ENCODE measurements around the gene PCNA. TPM values are rescaled to one million over a fixed set of nuclear protein-coding genes. Genes with fewer than 3 reads are reported as not detected.

Gene PCNA
- total RNA-seq, 1 donor from 2014 or later: 323 TPM

- Mint-ChIP-seq H3K4me3 (no peak overlapping the region), H3K36me3 (peaks cover 1% of the 10 kb centered on the region), H3K4me1 (peaks cover 11% of the 10 kb centered on the region), H3K9me3 (no peaks in the 10 kb centered on the region), H3K27me3 (ENCODE audit: insufficient read depth, low read depth) (peaks cover 5% of the 10 kb centered on the region), H3K27ac (no peak overlapping the region)
- Histone ChIP-seq H2AFZ (replicated peaks) (no peak overlapping the region), H3K79me2 (ENCODE audit: low read depth) (peaks cover 99% of the 10 kb centered on the region), H3K9me3 (ENCODE audit: low read depth) (no peaks in the 10 kb centered on the region), H3F3A (ENCODE audit: low read depth) (no peaks in the 10 kb centered on the region), H4K20me1 (ENCODE audit: low read depth) (peaks cover 66% of the 10 kb centered on the region), H3K27me3 (no peaks in the 10 kb centered on the region), H3K36me3 (no peaks in the 10 kb centered on the region), H3K4me2 (no peak overlapping the region), H3K9ac (no peak overlapping the region), H3K4me1 (peaks cover 14% of the 10 kb centered on the region), H3K4me3 (no peak overlapping the region), H3K27ac (no peak overlapping the region)
- TF ChIP-seq CTCF (IDR thresholded peaks at IDR 0.05): no peak
- TF ChIP-seq EZH2 (IDR thresholded peaks at IDR 0.05): no peak
- no peak for TF ChIP-seq EZH2phosphoT487 (IDR thresholded peaks at IDR 0.05)
- DNase-seq (ENCODE audit: low spot score): no peak
Measured at GRCh38 chr20:5140195-5140594, 20.4 kb upstream of the PCNA start.

- Mint-ChIP-seq H3K27me3 (ENCODE audit: insufficient read depth, low read depth) (peaks cover 2% of the 10 kb centered on the region), H3K27ac (peak overlapping the region; percentile 12), H3K36me3 (peaks cover 1% of the 10 kb centered on the region), H3K4me3 (no peak overlapping the region), H3K9me3 (no peaks in the 10 kb centered on the region), H3K4me1 (peaks cover 13% of the 10 kb centered on the region)
- no peak overlapping the region for H3K4me3 ChIP-seq
- no peaks in the 10 kb centered on the region for H3F3A ChIP-seq (ENCODE audit: low read depth)
- H3K9me3 ChIP-seq (ENCODE audit: low read depth): no peaks in the 10 kb centered on the region
- no peak overlapping the region for H2AFZ ChIP-seq (replicated peaks)
- peak overlapping the region; percentile 47 for H3K4me2 ChIP-seq
- DNase-seq (ENCODE audit: low spot score): peak; percentile 18
- H3K9ac ChIP-seq: no peak overlapping the region
- no peaks in the 10 kb centered on the region for H3K27me3 ChIP-seq
- no peak for TF ChIP-seq CTCF (IDR thresholded peaks at IDR 0.05)
- peaks cover 100% of the 10 kb centered on the region for H3K79me2 ChIP-seq (ENCODE audit: low read depth)
- H3K36me3 ChIP-seq: no peaks in the 10 kb centered on the region
- H4K20me1 ChIP-seq (ENCODE audit: low read depth): peaks cover 56% of the 10 kb centered on the region
- H3K27ac ChIP-seq: no peak overlapping the region
- peaks cover 14% of the 10 kb centered on the region for H3K4me1 ChIP-seq
Measured at GRCh38 chr20:5136096-5136495, 16.3 kb upstream of the PCNA start.

DNA sequence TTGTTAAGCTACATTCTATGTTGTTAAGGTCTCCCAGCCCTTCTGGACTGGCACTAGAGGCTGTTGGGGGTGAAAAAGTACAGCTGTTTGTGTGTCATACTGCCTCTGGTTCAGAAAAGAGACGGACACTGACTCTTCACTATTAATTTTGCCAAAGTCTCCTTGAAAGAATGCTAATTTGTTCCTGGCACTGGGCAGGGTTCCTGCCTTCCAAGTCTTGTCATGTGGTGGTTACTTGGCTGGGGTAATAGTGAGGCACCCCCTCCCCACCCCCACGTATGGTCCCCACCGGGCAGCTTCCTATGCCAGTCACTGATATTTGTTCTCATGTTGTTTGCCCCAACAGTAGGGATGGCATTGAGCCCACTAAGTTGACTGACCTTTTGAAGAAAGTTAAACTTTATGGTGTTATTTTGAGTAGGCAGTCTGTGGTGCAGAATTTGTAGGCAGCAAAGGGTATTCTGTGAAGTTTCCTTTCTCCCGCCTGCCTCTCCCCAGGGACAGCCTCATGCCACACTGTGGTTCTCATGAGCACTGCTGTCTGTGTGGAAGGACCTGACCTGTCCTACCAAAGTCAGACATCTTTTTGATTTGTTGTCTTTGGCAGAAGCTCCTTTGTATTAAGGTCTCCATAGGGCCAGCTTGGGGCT is 15.7 kb upstream of the PCNA start:
- Histone ChIP-seq H3K36me3 (no peaks in the 10 kb centered on the region), H3K9ac (no peak overlapping the region), H3K27ac (no peak overlapping the region), H3F3A (ENCODE audit: low read depth) (no peaks in the 10 kb centered on the region), H3K4me1 (peaks cover 14% of the 10 kb centered on the region), H3K9me3 (ENCODE audit: low read depth) (no peaks in the 10 kb centered on the region), H4K20me1 (ENCODE audit: low read depth) (peaks cover 51% of the 10 kb centered on the region), H3K79me2 (ENCODE audit: low read depth) (peaks cover 100% of the 10 kb centered on the region), H3K27me3 (no peaks in the 10 kb centered on the region), H3K4me3 (no peak overlapping the region), H3K4me2 (peak overlapping the region; percentile 47), H2AFZ (replicated peaks) (no peak overlapping the region)
- Mint-ChIP-seq H3K27me3 (ENCODE audit: insufficient read depth, low read depth) (peaks cover 2% of the 10 kb centered on the region), H3K36me3 (peaks cover 1% of the 10 kb centered on the region), H3K4me1 (peaks cover 13% of the 10 kb centered on the region), H3K4me3 (no peak overlapping the region), H3K27ac (no peak overlapping the region), H3K9me3 (no peaks in the 10 kb centered on the region)
- TF ChIP-seq EZH2phosphoT487 (IDR thresholded peaks at IDR 0.05) (no peak), CTCF (IDR thresholded peaks at IDR 0.05) (no peak), EZH2 (IDR thresholded peaks at IDR 0.05) (no peak)
- no peak for DNase-seq (ENCODE audit: low spot score)
